ENCODE data around the gene EGLN3. TPM values are rescaled to one million over a fixed set of nuclear protein-coding genes. Genes with fewer than 3 reads are reported as not detected.
A peak's percentile ranks its signal among the peaks of the same experiment; 100 is the strongest.

Gene EGLN3
- total and polyA plus RNA-seq, 2 of the 13 experiments (the other 11 are each of a cell fraction or from before 2014, with no cell fraction given): 0.18 to 27.3 TPM

DNA sequence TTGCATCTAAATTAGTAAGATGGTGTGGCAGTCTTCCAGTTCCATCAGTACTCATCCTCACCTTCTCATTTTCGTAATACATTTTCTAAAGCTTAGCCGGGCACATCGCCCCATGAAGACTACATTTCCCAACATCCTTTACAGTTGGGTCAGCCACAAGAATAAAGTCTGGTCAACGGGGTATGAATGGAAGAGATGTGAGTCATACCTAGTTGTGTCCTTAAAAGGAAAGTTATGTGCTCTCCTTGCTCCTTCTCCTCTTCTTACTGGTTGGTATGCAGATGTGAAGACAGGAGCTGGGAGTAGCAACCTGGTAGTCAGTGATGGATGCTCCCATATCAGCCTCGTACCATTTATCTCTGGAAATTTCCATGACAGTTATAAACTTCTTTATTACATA is 35.9 kb upstream of the EGLN3 start (continued):
- TF ChIP-seq ZNF318 (CRISPR knock-in tag; IDR thresholded peaks at IDR 0.05) (no peak), ZBTB20 (CRISPR knock-in tag; IDR thresholded peaks at IDR 0.05; ENCODE audit: borderline replicate concordance, low read depth) (0 out of 2 replicates have a peak, but pooled peaks have one; percentile 4), ZNF605 (CRISPR knock-in tag; IDR thresholded peaks at IDR 0.05) (no peak), ZNF20 (CRISPR knock-in tag; IDR thresholded peaks at IDR 0.05) (no peak), GATAD1 (CRISPR knock-in tag; IDR thresholded peaks at IDR 0.05) (no peak), KLF13 (CRISPR knock-in tag; IDR thresholded peaks at IDR 0.05) (no peak), HCFC1 (IDR thresholded peaks at IDR 0.05; ENCODE audit: low read depth, low read length) (peak; percentile 62; the same call in 1 of the 2 replicates), AHR (CRISPR knock-in tag; IDR thresholded peaks at IDR 0.05) (no peak), DMAP1 (CRISPR knock-in tag; IDR thresholded peaks at IDR 0.05) (no peak), NCOA5 (CRISPR knock-in tag; IDR thresholded peaks at IDR 0.05) (no peak)
- TF ChIP-seq, protein P1, sequence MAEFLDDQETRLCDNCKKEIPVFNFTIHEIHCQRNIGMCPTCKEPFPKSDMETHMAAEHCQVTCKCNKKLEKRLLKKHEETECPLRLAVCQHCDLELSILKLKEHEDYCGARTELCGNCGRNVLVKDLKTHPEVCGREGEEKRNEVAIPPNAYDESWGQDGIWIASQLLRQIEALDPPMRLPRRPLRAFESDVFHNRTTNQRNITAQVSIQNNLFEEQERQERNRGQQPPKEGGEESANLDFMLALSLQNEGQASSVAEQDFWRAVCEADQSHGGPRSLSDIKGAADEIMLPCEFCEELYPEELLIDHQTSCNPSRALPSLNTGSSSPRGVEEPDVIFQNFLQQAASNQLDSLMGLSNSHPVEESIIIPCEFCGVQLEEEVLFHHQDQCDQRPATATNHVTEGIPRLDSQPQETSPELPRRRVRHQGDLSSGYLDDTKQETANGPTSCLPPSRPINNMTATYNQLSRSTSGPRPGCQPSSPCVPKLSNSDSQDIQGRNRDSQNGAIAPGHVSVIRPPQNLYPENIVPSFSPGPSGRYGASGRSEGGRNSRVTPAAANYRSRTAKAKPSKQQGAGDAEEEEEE (CRISPR knock-in tag; IDR thresholded peaks at IDR 0.05; ENCODE audit: borderline replicate concordance): no peak
- TF ChIP-seq, protein P2, sequence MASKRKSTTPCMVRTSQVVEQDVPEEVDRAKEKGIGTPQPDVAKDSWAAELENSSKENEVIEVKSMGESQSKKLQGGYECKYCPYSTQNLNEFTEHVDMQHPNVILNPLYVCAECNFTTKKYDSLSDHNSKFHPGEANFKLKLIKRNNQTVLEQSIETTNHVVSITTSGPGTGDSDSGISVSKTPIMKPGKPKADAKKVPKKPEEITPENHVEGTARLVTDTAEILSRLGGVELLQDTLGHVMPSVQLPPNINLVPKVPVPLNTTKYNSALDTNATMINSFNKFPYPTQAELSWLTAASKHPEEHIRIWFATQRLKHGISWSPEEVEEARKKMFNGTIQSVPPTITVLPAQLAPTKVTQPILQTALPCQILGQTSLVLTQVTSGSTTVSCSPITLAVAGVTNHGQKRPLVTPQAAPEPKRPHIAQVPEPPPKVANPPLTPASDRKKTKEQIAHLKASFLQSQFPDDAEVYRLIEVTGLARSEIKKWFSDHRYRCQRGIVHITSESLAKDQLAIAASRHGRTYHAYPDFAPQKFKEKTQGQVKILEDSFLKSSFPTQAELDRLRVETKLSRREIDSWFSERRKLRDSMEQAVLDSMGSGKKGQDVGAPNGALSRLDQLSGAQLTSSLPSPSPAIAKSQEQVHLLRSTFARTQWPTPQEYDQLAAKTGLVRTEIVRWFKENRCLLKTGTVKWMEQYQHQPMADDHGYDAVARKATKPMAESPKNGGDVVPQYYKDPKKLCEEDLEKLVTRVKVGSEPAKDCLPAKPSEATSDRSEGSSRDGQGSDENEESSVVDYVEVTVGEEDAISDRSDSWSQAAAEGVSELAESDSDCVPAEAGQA (IDR thresholded peaks at IDR 0.05; ENCODE audit: low read depth): no peak
- TF ChIP-seq, protein P2 (CRISPR knock-in tag; IDR thresholded peaks at IDR 0.05; ENCODE audit: borderline replicate concordance): no peak
